ENCODE measurements around the gene ZBTB25.
A peak's percentile ranks its signal among the peaks of the same experiment; 100 is the strongest.

The ZBTB25 gene

GRCh38 chr14:64502456-64502855 is 1.2 kb downstream of the ZBTB25 start:
- POLR2A ChIA-PET = interaction anchor here (0.5 to 2.4 kb wide), 5 partner anchors 38 to 150 kb away, joined by 3 to 11 read pairs (median 6); partner anchors contain the start of gene HSPA2
- CTCF ChIA-PET = interaction anchor here (1.0 to 2.8 kb wide), 5 partner anchors 9 to 159 kb away, joined by 4 to 16 read pairs (median 9); no protein-coding TSS in a partner anchor
- DNase-seq (ENCODE audit: low read depth, low spot score) = no peak
- TF ChIP-seq, protein P1, sequence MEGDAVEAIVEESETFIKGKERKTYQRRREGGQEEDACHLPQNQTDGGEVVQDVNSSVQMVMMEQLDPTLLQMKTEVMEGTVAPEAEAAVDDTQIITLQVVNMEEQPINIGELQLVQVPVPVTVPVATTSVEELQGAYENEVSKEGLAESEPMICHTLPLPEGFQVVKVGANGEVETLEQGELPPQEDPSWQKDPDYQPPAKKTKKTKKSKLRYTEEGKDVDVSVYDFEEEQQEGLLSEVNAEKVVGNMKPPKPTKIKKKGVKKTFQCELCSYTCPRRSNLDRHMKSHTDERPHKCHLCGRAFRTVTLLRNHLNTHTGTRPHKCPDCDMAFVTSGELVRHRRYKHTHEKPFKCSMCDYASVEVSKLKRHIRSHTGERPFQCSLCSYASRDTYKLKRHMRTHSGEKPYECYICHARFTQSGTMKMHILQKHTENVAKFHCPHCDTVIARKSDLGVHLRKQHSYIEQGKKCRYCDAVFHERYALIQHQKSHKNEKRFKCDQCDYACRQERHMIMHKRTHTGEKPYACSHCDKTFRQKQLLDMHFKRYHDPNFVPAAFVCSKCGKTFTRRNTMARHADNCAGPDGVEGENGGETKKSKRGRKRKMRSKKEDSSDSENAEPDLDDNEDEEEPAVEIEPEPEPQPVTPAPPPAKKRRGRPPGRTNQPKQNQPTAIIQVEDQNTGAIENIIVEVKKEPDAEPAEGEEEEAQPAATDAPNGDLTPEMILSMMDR (IDR thresholded peaks at IDR 0.05; ENCODE audit: insufficient read depth, low read length, missing control alignments) = no peak
- H3K4me3 ChIP-seq (ENCODE audit: low read depth, low read length) = peak overlapping the region; percentile 86

GRCh38 chr14:64501411-64502171 is 2.0 kb downstream of the ZBTB25 start:
- POLR2A ChIA-PET = interaction anchor here (1.3 to 2.4 kb wide), 2 partner anchors 39 to 127 kb away, joined by 3 to 11 read pairs; partner anchors contain the start of gene HSPA2
- peak overlapping the region; percentile 86 for H3K4me3 ChIP-seq (ENCODE audit: low read depth, low read length)
- DNase-seq (ENCODE audit: low read depth, low spot score) = no peak
- CTCF ChIA-PET = interaction anchor here (1.2 to 2.8 kb wide), 6 partner anchors 8 to 158 kb away, joined by 4 to 16 read pairs (median 9); no protein-coding TSS in a partner anchor
- TF ChIP-seq, protein P1 (IDR thresholded peaks at IDR 0.05; ENCODE audit: insufficient read depth, low read length, missing control alignments) = no peak

- ChIA-PET POLR2A (no interaction called here), CTCF (interaction anchor here (1.8 to 2.6 kb wide), 3 partner anchors 10 to 22 kb away, joined by 8 to 11 read pairs (median 9); no protein-coding TSS in a partner anchor)
- DNase-seq (ENCODE audit: low read depth, low spot score) = no peak
- TF ChIP-seq, protein P1 (IDR thresholded peaks at IDR 0.05; ENCODE audit: insufficient read depth, low read length, missing control alignments) = no peak
- H3K4me3 ChIP-seq (ENCODE audit: low read depth, low read length) = no peak overlapping the region
Measured at GRCh38 chr14:64500088-64500487, 3.5 kb downstream of the ZBTB25 start.

DNA sequence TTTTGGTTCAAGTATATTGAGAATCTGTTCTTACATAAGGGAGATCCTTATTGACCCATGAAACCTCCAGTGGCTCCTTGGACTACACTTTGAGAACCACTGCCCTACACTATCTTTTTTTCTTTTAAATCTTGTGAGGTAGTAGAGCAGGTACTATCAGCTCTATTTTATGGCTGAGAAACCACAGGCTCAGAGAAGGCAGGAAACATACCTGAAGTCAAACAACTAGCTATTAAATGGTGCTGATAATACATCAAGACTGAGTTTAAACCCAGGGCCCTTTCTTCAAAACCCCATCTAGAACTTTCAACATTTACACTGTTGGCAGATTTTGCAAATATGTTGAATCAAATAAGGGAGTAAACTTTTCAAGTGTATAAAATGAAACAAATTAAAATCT is 6.9 kb downstream of the ZBTB25 start:
- DNase-seq (ENCODE audit: low read depth, low spot score) = no peak
- ChIA-PET POLR2A (interaction anchor here (1.3 kb wide), 1 partner anchor 9 kb away, joined by 3 read pairs; no protein-coding TSS in a partner anchor), CTCF (interaction anchor here (0.6 to 5.5 kb wide), 5 partner anchors 13 to 153 kb away, joined by 3 to 33 read pairs (median 6); no protein-coding TSS in a partner anchor)
- TF ChIP-seq, protein P1 (IDR thresholded peaks at IDR 0.05; ENCODE audit: insufficient read depth, low read length, missing control alignments) = no peak
- H3K4me3 ChIP-seq (ENCODE audit: low read depth, low read length) = no peak overlapping the region

DNA sequence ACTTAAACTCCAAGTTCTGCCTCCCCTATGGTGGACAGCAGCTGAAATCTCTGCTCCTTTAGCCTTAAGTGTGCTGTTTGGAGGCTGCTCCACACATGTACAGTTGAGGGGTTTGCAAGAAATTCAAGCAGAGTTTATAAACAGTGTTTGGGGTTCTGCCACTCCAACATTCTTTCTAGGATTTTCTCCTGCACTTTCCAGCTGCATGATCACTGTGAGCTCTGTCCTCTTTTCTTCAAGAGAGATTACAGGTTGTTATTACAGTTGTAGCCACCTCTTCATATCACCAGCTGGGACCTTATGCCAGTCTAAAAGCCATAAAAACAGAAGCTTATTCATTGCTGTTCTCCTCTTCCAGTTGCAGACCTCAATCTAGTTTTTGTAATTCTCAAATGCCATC is 8.4 kb downstream of the ZBTB25 start:
- CTCF ChIA-PET = interaction anchor here (1.1 to 5.5 kb wide), 3 partner anchors 10 to 152 kb away, joined by 3 to 33 read pairs (median 14); no protein-coding TSS in a partner anchor
- TF ChIP-seq, protein P1 (IDR thresholded peaks at IDR 0.05; ENCODE audit: insufficient read depth, low read length, missing control alignments) = no peak
- no peak for DNase-seq (ENCODE audit: low read depth, low spot score)
- POLR2A ChIA-PET = no interaction called here
- no peak overlapping the region for H3K4me3 ChIP-seq (ENCODE audit: low read depth, low read length)

GRCh38 chr14:64493455-64493854 is 10.2 kb downstream of the ZBTB25 start:
- TF ChIP-seq, protein P1 (IDR thresholded peaks at IDR 0.05; ENCODE audit: insufficient read depth, low read length, missing control alignments) = no peak
- CTCF ChIA-PET = interaction anchor here (0.6 to 4.9 kb wide), 3 partner anchors 15 to 157 kb away, joined by 3 to 46 read pairs (median 6); no protein-coding TSS in a partner anchor
- POLR2A ChIA-PET = no interaction called here
- H3K4me3 ChIP-seq (ENCODE audit: low read depth, low read length) = no peak overlapping the region
- DNase-seq (ENCODE audit: low read depth, low spot score) = no peak
